HEK293 (cell line): ENCODE data around the gene SKAP1.

Experiments
- CTCF ChIP-seq: fragments of 450-650 bp; formaldehyde crosslinking; IDR thresholded peaks from 2 replicates; pipeline ENCODE4 v1.5.1; 2016; ENCODE audit warnings: missing biosample characterization, missing genetic modification characterization
- PATZ1 ChIP-seq: fragments of 450-650 bp; formaldehyde crosslinking; IDR thresholded peaks from 2 replicates; pipeline ENCODE4 v1.5.1; 2016; ENCODE audit warnings: missing biosample characterization, missing genetic modification characterization
- YY1 ChIP-seq: fragments of 450-650 bp; formaldehyde crosslinking; IDR thresholded peaks from 2 replicates; pipeline ENCODE4 v1.5.1; 2018; ENCODE audit warnings: missing biosample characterization, missing genetic modification characterization
- ZNF518A ChIP-seq: fragments of 450-650 bp; formaldehyde crosslinking; conservative IDR thresholded peaks from 2 replicates; pipeline ENCODE4 v1.5.1; 2016; ENCODE audit warnings: low read depth, missing biosample characterization, missing genetic modification characterization

GRCh38 chr17:48385319-48385718, 44.7 kb downstream of the SKAP1 start:
- no peak for TF ChIP-seq YY1 (tag by site-specific recombination)
- TF ChIP-seq CTCF = no peak
- TF ChIP-seq PATZ1 (tag by site-specific recombination) = no peak
- TF ChIP-seq ZNF518A (tag by site-specific recombination) = no peak
